ENCODE results near the gene CSKMT.
"Not testable (repeated sequence)": the region's sequence is repeated elsewhere in the genome, so short reads cannot be mapped to it uniquely, and the experiment has no call there.

The CSKMT gene

GRCh38 chr11:62694455-62695167, 29.5 kb downstream of the CSKMT start:
- peak; percentile 72 for DNase-seq (ENCODE audit: insufficient read length, low spot score)
- no peak for FAIRE-seq
- peak; percentile 73 for TF ChIP-seq CTCF (IDR thresholded peaks at IDR 0.05; ENCODE audit: insufficient read depth, missing control alignments)

- FAIRE-seq (no peak), DNase-seq (ENCODE audit: insufficient read length, low spot score) (no peak)
- TF ChIP-seq CTCF (IDR thresholded peaks at IDR 0.05; ENCODE audit: insufficient read depth, missing control alignments) = no peak
These were observed 37.1 kb downstream of the CSKMT start for GRCh38 chr11:62702246-62702645.

DNA sequence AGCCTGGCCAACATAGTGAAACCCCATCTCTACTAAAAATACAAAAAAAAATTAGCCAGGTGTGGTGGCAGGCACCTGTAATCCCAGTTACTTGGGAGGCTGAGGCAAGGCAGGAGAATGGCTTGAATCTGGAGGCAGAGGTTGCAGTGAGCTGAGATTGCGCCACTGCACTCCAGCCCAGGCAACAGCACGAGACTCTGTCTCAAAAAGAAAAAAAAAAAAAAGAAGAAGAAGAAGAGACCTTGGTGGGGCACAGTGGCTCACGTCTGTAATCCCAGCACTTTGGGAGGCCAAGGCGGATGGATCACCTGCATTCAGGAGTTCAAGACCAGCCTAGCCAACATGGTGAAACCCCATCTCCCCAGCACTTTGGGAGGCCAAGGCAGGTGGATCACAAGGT, 38.8 kb downstream of the CSKMT start:
- FAIRE-seq; DNase-seq (ENCODE audit: insufficient read length, low spot score): not testable (repeated sequence)

- no peak for TF ChIP-seq CTCF (IDR thresholded peaks at IDR 0.05; ENCODE audit: insufficient read depth, missing control alignments)
- no peak for DNase-seq (ENCODE audit: insufficient read length, low spot score)
These were observed 40.3 kb downstream of the CSKMT start for GRCh38 chr11:62705413-62705812.

DNA sequence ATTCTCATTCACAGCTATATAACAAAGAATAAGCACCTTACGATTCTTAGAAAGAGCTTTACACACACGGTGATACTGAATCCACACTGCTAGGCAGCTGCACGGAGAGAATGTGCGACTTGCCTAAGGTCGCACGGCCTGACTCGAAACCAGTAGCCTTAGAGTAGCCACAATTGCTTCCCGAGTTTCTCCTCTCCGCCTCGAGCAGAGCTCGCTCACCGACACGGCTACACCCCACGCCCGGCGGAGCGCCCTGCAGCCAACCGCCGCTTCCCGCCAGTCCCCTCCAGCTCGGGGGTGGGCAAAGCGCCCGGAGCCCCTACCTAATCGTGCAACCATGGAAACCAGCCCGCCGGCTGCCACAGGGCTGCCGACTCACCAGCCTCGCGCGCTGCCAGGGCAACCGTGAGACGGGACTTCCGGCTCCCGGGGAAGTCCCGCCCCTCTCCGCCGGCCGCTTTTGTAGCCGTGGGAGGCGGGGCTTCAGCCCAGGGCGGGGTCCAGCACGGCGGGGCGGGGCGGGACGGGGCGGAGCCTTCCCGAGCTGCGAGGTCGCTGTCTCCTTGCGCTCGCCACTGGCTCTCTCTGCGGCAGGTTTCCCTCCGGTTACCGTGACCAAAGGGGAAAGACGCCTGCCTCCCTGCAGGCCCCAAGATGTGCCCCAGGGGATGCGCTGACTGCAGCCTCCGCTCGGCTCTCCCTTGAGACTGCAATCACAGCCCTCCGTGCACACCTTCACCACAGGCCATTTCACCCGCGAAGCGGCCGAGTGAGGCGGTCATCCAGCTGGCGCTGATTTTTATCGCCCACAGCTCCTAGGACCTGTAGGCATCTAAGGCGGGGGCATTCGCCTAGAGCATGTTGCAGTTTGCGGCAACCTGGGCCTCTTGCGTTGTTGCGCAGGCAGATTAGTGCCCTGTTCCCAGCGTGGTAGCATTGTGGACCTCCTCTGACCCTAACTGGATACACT, 41.1 kb downstream of the CSKMT start:
- no peak for TF ChIP-seq CTCF (IDR thresholded peaks at IDR 0.05; ENCODE audit: insufficient read depth, missing control alignments)
- DNase-seq (ENCODE audit: insufficient read length, low spot score) (peak; percentile 84), FAIRE-seq (no peak)

More at GRCh38 chr11:62705413-62705812, 40.3 kb downstream of the CSKMT start:
- FAIRE-seq = no peak

DNA sequence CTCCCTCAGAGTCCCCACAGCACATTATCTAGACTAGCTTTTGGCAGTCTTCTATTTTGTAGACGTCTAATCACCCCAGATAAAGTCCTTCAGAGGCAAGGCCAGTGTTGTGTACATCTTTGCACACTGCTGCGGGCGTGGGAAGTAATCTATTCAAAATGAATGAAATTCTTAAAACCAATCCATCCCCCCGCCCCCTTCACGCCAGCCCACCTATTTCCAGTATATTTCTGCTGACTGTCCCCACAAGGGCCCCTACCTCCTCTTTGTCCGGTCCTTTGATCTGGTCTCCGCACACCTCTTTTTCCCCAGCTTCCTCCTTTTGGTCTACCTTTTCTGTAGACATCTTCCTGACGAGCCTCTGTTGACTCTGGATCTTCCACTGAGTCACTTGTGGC, 41.7 kb downstream of the CSKMT start:
- no peak for TF ChIP-seq CTCF (IDR thresholded peaks at IDR 0.05; ENCODE audit: insufficient read depth, missing control alignments)
- FAIRE-seq (no peak), DNase-seq (ENCODE audit: insufficient read length, low spot score) (no peak)

DNA sequence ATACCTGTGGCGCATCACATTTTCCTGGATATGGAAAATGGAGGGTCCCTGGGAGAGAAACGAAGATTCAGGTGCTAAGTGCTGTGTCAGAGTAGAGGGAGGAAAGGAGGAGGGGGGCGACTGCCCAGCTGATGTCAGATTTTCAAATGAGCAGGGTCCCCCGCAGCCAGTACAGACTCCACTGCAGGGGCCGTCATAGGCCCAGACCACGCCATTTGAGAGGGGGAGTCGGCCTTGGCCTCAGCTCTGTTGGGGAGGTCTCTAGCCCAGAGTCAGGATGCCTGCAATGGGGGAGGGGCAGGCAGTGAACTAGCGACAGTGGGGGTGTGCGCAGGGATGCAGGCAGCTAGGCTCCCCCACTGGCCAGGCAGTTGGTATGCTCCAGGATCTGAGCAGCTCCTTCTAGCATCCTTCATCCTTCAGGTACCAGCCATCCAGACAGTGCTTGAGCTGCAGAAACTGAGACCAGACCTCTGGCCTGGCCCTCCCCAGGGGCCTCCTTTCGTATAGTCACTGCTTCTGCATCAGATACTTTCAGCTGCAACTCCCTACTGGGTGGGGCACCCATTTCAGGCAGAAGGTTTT, 42.3 kb downstream of the CSKMT start, which contains the start of the genes BSCL2 and GNG3:
TSS of gene BSCL2 (minus strand) at position 148 of the 585 bp plus-strand sequence. CDS start 229 bp downstream, outside the sequence.
TSS of gene GNG3 (plus strand) at position 400 of the 585 bp plus-strand sequence. CDS start 620 bp downstream, outside the sequence.
- no peak for FAIRE-seq
- no peak for DNase-seq (ENCODE audit: insufficient read length, low spot score)
- no peak for TF ChIP-seq CTCF (IDR thresholded peaks at IDR 0.05; ENCODE audit: insufficient read depth, missing control alignments)

Data from D721Med (cell line).